GM12891 (cell line): ENCODE measurements around the gene CTDP1.

Experiments
- POLR2A ChIP-seq: IDR thresholded peaks from 2 replicates; pipeline ENCODE4 v1.6.1; 2011; ENCODE audit warnings: low read depth, low read length, control low read depth
- POLR2AphosphoS5 ChIP-seq: IDR thresholded peaks from 2 replicates; pipeline ENCODE4 v1.6.1; 2011; ENCODE audit warnings: low read depth, low read length, control low read depth

DNA sequence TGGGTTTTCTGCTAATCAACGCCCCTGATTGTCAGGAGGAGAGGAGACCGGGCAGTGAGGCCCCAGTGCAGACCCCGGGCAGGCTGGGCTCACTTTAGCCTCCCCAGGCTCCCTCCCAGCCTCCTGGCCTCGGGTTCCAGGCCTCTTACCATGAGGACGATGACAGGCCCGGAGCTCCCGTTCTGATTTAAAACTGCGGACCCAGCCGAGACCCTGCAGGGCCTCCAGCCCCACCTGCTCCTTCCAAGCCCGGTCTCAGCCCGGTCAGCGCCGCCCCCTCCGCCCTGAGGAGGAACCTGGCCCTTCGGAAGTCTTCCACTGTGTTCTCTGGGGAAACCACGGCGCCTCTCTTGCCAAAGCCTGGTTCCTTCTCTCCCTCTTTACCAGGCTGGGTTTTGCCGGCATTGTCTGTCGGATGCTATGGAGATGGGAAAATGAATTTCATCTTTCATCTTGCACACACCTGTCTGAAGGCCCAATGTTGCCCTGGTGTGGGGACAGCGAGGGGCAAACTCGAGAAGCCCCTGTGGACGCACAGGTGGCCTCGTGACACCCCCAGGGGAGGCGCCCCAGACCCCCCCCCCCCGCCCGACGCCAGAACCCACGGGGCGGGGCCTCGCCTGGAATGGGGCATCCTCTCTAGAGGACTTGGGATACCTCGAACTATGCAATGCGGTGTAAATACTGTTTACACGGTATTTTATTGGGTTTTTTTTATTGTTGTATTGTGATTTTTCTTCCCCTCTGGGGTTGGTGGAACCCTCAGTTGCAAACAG is 37.7 kb upstream of the CTDP1 start:
- TF ChIP-seq POLR2A (no peak), POLR2AphosphoS5 (no peak)
